Ovary (tissue), 1 donor: Measurements from ENCODE around the gene PXN.

Experiments used
- EP300 ChIP-seq: sonication (generic); formaldehyde crosslinking; IDR thresholded peaks from one replicate; pipeline ENCODE4 v1.6.1; 2017; ENCODE audit warnings: antibody characterized with exemption
- POLR2A ChIP-seq: fragments of 450-650 bp; IDR thresholded peaks from one replicate; pipeline ENCODE4 v1.6.1; 2017; ENCODE audit warnings: antibody characterized with exemption, mild to moderate bottlenecking, moderate library complexity

DNA sequence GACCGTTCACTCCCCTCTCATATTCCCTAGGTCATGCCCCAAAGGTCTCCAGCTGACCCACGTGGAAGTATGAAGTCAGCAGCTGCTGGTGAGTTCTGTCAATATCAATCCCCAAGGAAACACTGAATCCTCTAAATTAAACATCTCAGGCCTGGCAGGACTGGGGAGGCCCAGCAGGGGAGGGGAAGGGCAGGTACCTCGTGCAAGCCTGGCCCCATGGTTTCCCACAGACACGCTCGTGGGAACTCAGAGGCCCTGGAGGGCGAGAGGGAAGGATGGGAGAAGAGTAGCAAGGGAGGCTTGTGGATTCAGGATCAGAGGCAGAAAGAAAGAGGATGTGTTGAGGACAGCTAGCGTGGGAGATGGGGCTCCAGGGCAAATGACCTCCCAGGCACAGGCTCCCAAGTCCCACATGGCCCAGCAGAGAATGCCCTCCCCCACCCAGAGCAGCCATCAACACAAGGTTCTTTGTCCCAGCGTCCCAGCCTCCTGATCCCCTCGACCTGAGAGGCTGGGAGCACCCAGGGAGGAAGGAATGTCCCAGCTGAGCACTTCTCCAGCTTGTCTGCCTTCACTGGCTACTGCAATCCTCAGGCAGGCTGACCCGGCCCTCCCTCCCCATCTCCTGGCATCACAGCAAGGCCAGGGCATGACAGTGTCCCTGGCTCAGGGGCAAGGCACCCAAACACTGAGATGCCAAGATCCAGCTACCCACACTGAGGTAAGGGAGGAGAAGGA is 44.5 kb downstream of the PXN start:
- TF ChIP-seq POLR2A (no peak), EP300 (no peak)
